Activated CD4-positive, alpha-beta T cell treated with anti-CD3 and anti-CD28 coated beads, Interleukin-10, Interleukin-2, amounts not matched to agents 100 ng/mL and 50 ng/mL, durations not matched to agents 16 hours and 8 hours (primary cell): ENCODE data around the gene HERC4.
A peak's percentile ranks its signal among the peaks of the same experiment; 100 is the strongest.
"Not testable (repeated sequence)": the region's sequence is repeated elsewhere in the genome, so short reads cannot be mapped to it uniquely, and the experiment has no call there.

Source experiments
- DNase-seq: peaks from one replicate; pipeline ENCODE4 v3.0.0-alpha.2; 2020

HERC4 gene

DNA sequence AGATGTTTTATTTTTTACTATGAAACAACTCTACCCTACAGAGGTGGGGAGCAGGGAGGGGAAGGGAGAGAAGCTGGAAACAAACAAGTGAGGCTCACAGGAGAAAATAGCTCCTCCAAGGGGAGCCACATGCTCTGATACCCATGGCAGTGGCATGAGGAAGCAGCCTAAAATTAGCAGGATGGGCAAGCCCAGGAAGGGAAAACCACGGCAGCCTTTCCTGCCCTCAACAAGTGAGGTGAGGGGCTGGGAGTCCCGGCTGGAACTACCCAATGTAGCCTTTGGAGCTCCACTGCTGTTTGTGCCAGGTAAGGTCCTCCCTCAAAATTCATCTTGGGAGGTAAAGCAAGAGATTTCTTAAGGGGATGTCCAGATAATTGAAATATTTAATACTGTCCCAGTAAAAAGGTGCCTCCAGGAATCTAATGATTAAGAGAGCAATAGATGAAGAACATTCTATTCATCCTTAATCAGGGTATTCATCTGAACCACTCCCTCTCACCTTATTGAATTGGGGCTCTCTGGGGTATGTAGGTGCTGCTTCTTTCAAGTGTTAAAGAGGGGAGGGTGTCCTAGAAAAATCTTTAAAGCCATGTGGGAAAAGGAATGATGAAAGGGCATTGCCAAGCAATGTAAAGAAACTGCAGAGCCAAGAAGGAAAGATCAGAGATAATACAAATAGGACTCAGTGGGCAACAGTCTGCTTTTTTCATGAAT is 12.8 kb upstream of the HERC4 start:
- DNase-seq = no peak

DNA sequence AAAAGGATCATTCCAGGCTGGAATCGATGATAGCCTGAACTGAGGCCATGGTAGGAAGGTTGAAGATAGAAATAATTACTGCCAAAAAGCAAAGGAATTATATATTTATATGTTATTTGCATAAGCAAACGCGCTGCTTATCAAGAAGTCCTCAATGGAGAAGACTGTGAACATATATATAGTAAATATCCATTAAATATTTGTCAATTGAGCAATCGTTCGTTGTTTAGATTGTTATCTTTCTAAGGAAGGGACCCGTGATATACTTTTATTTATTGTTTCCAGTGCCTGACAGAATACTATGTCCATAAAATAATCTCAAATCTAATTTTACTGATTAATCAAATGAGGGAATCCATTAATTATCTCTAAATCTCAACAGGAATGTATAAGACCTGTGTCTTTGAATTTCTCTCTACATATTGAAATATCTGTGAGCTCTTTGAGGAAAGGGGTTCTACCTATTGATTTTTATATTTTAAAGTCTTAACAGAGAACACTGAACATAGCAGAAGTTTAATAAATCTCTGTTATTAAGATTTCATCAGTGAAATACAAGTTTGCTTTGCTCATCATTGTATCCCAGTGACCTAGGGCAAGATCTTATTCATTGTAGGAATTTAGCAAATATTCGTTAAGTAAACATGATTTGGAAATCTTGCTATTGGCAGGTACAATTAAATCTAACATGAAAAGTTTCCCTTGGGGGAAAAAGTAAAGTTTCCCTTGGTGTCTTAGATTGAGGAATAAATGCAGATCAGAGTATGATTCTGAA is 12.0 kb upstream of the HERC4 start:
- no peak for DNase-seq

DNA sequence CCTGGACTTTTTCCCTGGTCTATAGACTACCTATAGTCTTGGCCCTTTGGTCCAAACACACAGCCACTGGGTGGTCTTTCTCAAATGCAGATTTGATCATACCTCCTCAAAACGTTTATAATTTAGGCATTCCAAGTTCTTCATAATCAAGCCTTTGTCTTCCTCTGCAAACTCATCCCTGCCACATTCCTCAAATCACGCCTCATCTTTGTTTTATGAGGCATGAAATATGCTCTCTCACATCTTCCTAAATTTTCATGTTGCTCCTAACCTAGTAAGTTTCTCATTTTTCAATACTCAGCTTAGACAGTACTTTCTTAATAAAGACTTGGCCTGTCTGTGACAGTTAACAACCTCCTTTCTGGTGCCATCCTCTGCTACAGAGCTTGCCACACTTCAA is 10.9 kb upstream of the HERC4 start:
- no peak for DNase-seq

DNA sequence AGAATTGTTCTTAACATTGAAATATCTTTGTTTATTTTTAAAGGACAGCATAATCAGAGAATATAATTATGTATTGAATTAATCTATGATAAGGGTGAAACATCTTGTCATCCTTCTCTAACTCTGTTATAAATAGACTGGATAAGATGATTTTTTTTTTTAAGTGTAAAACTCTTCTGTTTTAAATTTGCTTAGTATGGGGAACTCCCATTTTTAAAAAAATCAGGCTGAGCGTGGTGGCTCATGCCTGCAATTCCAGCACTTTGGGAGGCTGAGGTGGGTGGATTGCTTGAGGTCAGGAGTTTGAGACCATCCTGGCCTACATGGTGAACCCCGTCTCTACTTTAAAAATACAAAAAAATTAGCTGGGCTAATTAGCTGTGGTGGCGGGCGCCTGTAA is 9.4 kb upstream of the HERC4 start:
- no peak for DNase-seq

DNA sequence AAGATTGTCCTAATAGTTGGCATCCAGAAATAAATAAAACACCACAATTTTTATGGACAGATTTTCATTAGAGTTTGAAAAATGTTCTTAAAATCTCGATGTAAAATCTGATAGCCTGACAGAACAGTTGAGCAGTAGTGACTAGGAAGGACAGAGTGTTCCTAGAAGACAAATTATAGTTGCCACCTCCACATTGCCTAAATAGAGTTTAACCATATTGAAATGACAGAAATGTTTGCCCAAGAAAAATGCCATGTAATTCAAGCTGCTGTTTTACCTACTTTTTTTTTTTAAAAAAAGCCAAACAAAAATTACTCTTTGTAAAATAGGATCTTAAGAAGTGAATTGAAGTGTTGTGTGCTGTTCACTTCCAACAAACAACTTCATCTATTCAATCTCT is 8.9 kb upstream of the HERC4 start:
- no peak for DNase-seq

DNA sequence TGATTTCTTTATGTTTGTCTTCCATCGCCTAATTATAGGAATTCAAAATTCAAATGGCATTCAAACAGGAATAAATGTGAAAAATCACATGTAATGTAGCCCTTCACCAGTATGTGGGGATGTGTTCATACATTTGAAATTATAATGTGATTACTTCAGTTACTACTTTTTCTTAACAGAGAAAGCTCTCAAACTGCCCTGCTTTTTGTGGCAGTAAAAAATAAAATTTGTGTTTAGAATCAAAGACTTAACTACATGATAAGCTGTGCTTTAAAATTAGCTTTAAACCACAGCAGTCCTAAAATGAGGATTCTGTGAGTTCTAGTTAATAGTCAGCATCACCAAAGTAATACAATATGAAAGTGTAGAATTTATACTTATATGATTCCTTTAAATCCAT is 7.8 kb upstream of the HERC4 start:
- no peak for DNase-seq

DNA sequence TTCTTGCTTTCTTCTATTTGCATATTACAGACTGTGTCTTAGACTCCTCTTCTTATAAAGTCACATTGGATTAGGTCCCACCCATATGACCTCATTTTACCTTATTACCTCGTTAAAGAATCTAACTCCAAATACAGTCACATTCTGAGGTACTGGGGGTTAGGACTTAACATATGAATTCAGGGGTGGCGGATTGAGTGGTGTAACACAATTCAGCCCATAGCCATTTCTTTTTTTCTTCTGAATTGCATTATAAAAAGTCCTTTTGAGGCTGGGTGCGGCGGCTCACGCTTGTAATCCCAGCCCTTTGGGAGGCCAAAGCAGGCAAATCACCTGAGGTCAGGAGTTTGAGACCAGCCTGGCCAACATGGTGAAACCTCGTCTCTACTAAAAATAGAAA is 6.8 kb upstream of the HERC4 start:
- no peak for DNase-seq

DNA sequence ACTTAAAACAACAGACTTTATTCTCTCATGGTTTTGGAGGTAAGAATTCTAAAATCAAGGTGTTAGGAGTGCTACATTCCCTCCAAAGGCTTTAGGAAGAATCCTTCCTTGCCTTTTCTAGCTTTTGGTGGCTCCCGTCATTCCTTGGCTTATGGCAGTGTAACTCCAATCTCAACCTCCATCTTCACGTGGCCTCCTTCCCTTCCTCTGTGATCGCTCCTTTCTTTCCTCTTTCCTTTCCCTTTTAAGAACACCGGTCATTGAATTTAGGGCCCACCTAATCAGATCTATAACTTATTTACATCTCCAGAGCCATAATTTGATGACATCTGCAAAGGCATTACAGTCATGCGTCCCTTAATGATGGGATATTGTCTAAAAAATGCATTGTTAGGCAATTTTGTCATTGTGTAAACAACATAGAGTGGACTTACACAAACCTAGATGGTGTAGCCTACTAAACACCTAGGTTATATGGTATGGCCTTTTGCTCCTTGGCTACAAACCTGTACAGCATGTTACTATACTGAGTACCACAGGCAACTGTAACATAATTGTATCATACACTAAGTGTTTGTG is 5.9 kb upstream of the HERC4 start:
- DNase-seq = no peak

DNA sequence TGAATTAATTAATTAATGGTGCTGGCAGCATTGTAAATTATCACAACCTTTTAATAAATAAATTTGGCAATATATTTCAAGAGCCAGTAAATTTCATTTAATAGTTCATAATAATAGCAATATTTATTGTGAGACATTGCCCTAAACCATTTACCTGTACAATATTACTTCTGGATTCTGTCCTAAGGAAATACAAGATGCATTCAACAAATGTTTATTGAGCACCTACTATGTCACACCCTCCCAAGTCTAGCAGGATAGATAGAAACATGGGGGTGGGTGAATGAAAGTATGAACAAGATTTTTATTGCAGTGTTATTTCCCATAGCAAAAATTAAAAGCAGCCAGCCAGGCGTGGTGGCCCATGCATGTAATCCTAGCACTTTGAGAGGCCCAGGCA is 4.4 kb upstream of the HERC4 start:
- DNase-seq = no peak

DNA sequence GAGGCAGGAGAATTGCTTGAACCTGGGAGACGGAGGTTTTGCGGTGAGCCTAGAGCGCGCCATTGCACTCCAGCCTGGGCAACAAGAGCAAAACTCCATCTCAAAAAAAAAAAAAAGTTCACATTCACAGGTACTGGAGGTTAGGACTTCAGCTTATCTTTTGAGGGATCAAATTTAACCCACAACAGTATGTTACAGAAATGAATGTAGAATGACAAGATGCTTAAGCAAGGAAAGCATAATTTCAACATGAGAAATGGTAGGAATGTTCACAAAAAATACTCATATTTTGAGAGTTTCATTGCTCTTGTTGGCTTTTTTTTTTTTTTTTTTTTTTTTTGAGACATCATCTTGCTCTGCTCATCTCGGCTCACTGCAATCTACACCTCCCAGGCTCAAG is 1.9 kb upstream of the HERC4 start:
- peak; percentile 18 for DNase-seq

DNA sequence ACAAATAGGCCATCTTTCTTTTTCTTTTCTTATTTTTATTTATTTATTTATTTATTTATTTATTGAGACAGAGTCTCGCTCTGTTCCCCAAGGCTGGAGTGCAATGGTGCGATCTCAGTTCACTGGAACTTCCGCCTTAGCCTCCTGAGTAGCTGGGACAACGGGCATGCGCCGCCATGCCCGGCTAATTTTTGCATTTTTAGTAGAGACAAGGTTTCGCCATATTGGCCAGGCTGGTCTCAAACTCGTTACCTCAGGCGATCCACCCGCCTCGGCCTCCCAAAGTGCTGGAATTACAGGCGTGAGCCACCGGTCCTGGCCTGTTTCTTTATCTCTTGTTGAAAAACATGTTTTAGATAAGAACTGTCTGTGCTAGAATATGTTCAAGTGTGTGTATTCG is 998 bp upstream of the HERC4 start:
- not testable (repeated sequence) for DNase-seq

DNA sequence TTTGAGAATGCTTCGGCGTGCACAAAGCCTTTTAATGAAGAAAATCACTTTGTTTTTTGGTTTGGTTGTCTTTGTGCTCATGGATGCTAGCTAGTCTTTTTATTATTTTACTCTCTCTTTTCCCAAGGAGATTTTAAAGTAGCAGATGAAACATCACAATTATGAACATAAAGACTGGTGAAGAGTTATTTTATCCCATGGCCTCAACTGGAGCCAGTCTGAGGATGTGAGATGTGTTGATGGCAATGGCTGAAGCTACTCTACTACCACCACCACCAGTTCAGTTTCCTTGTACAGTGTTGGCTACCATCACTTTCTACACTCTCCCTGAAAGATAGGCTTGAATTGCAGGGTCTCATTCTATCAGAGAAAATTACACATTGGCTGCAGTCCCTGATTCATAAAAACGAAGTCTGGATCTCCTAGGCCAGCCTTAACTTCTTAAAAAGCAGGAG is 494 bp upstream of the HERC4 start:
- no peak for DNase-seq

DNA sequence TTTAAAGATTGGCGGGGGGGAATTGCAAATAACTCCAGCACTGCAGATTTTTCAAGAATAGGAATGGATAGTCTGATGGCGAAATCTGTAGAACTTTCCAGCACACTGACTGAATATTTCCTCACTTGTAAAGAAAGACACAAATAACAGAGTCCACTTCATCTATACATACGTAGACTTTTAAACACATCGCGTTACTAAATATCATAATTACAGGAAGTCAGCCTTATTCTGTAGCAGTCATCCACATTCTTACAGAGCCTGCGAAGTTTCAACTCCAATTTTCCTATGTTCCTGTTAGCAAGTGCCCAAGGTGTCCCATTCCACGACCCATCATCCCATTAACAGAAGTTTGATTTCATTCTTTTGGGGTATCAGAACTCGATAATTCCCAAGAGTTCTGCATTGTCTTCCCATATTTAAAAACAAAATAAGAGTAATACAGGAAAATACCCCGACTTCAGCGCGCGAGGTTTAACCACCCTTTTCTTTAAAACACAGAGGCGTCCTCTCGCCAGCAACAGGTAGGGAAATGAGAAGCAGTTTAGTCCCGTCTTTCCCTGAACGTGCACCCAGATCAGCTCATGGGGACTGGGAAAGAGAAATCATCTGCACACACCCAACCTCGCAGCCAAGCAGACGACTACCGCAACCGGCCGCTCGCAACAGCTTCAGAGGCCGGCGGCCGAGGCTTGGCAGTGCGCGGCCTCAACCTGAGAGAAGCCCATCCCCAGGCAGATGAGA is 880 bp downstream of the HERC4 start:
- peak; percentile 23 for DNase-seq

DNA sequence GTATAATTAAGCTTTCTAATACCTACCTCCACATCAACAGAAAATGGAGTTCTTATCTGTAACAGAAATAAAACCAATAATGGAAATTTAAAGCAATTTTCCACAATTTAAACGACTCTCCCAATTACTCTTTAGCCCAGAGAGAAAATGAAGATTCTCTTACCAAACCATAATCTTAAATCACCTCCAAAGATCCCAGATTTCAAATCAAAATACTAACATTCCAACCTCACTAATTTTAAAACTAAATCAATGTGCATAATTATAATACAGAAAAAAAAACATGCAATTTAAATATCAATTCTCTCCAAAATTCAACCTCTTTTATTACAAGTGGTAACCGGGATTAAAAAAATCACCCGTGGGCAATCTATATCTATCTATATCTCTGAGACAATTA is 1.5 kb downstream of the HERC4 start:
- no peak for DNase-seq

DNA sequence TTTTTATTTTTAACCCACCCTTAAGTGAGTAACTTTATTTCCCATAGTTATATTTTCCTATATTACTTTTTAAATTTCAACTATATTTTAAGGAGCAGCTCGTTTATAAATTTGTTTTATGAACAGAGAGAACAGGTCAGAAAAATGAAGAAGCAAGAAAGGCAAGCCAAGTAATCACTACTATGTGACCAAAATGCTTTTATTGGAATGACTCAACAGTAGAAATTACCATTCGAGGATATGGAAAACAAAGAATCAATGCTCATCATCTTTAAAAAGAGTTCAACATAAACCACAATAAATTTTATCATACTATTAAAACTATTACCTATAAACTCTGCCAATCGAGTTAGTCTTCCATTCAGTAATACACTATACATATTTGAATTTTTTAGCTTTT is 7.6 kb downstream of the HERC4 start:
- no peak for DNase-seq

DNA sequence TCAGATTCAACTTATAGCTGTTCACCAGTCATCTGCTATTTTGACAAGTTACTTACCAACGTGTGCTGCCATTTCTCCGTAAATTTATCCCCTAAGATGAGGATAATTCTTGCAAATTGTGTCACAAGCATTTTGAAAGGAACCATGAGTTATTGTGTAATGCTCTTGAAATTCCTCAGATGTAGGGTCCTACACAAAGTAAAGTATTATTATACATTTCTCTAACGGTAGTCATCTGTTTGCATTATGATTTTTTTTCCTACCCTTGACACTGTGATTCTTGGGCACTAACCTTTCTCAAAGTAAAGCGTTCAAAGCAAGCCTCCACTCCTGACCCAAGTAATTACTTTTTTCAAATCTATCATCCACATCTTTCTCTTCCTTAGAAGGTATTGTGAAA is 8.1 kb downstream of the HERC4 start:
- no peak for DNase-seq

DNA sequence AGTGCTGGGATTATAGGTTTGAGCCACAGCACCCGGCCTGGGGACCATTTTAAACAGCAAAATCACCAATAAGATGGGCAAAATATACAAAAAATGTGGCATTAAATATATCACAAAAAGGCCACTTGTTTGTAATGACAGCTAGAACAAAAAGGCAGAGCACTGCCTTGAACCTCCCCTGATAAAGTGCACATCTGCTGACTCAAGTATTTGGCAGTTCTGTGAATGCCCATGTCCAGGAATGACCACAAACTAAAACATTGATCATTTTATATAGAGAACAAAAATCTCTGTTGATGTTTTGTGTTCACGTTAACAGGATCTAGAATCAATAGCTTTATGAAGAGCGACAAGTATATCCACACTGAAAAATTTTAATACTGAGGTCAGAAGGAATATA is 21.5 kb downstream of the HERC4 start:
- no peak for DNase-seq

DNA sequence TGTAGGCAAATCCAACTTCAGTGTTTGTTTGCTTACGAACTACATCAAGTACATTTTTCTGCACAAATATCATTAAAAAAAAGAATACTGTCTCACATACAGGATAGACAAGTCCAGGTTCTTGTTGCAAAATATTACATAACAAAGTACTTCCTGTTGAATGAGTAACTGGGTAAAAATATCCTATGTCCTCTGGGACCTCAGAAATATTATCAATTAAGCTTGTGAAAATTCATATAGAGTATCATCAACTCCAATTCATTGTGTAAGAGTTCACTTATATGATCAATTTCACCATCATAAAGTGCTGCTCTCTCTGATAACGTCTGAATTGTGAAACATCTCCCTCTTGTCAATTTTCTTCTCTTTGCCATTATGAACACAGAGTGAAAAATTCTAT is 22.6 kb downstream of the HERC4 start:
- no peak for DNase-seq

DNA sequence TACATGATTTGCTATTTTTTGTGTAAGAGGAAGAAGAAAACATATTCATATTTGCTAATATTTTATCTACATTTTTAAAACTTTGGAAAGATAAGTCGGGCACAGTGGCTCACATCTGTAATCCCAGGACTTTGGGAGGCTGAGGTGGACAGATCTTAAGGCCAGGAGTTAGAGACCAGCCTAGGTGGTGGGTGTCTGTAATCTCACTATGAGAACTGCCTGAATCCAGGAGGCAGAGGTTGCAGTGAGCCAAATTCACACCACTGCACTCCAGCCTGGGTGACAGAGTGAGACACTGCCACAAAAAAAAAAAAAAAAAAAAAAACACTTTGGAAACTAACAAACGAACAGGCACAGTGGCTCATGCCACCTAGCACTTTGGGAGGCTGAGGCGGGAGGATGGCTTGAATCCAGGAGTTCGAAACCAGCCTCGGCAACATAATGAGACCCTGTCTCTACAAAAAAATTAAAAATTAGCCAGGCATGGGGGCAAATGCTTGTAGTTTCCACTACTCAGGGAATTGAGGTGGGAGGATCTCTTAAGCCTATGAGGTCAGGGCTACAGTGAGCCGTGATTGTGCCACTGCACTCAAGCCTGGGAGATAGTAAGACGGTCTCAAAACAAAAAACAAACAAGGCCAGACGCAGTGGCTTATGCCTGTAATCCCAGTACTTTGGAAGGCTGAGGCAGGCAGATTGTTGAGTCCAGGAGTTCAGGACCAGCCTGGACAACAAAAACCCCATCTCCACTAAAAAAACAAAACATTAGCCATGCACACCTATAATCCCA is 25.6 kb downstream of the HERC4 start:
- no peak for DNase-seq

DNA sequence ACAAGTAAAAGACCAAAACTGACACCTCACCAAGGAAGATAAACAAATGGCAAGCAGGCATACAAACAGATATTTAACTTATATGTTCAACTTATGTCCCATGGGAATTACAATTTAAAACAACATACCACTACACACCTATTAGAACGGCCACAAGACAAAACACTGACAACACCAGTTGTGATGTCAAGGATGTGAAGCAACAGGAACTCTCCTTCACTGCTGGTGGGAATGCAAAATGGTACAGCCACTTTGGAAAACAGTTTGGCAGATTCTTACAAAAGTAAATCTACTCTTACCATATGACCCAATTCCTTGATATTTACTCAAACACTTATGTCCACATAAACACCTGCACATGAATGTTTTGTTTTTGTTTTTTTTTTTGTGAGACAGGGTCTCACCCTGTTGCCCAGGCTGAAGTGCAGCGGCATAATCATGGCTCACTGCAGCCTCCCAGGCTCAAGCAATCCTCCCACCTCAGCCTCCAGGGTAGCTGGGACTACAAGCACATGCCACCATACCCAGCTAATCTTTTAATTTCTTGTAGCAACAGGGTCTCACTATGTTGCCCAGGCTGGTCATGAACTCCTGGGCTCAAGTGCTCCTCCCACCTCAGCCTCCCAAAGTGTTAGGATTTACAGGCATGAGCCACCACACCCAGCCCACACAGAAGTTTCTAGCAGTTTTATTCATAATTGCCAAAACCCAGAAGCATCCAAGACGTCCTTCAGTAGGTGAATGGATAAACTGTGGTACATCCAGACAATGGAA is 27.3 kb downstream of the HERC4 start:
- no peak for DNase-seq

DNA sequence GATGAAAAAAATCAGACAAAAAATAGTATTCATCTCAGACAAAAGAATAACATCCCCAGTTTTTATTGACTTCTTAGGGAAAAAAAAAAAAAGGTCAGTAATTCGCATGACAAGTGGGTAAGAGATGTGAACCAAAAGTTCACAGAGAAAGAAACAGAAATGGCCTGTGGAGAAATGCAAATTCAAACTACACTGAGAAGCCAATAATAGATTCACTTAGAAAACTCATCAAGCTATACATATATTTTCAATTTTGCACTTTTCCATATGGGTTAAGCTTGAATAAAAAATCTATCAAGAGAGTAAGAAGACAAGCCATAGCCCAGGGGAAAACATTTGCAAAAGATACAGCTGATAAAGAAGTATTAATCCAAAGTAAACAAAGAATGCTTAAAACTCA is 28.0 kb downstream of the HERC4 start:
- no peak for DNase-seq

DNA sequence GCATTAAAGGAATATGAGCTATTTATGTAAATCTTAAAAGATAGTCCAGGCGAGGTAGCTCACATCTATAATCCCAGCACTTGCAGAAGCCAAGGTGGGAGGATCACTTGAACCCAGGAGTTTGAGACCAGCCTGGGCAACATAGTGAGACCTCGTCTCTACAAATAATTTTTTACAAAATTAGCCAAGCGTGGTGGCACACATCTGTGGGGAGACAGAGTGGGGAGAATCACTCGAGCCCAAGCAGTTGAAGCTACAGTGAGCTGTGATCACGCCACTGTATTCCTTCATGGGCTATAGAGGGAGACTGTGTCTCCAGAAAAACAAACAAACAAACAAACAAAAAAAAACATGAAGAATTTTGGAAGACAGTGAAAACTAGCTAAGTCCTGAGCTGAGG is 28.4 kb downstream of the HERC4 start:
- no peak for DNase-seq
